Activated CD8-positive, alpha-beta memory T cell treated with anti-CD3 and anti-CD28 coated beads for 1 hour (primary cell): ENCODE results near the gene RIT2.

Source experiments
- DNase-seq, 2 donors: peaks; one replicate each; pipeline ENCODE4 v3.0.0-alpha.2; 2020; ENCODE audit warnings: low read depth in 1 of 2; ENCODE audit errors: extremely low read depth in 1 of 2

The RIT2 gene

DNA sequence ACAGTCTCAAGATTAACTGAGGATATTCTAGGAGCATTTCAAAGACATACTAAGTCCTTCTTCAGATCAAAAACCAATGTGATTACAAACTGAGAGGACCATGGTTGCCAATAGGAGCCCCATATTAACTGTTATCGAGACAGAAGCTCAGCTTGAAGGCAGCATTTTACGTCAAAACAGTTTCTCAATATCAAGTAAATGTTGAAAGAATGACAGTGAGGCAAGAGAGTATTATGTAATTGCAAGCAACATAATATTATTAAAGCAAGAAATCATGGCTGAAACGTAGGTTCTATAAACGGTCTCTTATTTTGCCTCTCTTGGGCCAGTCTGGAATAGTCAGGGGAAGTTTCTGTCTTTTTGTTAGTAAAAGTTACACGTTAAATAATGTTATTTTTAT lies 22.9 kb downstream of the RIT2 start:
- DNase-seq: no peak

DNA sequence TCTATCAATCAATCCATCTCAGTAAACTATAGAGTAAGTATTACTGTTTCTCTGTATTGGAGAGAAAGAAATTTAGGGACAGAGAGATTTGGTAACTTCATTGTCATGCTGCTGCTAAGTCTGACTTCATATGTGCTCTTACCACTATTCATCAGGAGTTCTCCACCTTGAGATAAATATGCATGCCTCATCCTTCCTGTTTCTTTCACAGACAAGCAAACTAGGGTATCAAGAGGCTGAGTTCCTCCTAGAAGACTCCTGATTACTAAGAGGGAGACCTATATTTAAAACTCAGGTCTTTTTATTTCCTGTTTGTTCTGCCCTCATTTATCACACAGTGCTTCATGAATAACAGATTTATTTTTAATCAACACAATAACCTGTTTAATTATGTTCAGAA lies 34.1 kb downstream of the RIT2 start:
- no peak for DNase-seq

DNA sequence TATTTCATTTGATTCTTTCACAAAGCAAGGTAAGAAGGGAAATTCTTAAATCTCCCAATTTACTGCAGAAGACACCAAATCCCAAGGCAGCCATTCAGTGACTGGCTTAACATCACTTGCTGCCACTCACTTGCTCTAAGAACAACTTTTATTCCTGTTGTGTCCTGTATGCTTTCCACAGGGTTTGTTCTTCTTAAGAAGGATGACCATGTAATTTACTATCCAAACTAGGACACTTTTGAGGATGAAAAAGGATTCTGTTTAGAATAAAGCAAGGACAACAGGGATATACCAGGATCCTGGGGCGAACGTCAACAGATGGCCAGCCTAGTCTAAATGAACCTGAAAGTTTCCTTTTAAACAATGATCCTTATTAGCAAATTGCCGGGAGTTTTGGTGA lies 34.8 kb downstream of the RIT2 start:
- DNase-seq: no peak

DNA sequence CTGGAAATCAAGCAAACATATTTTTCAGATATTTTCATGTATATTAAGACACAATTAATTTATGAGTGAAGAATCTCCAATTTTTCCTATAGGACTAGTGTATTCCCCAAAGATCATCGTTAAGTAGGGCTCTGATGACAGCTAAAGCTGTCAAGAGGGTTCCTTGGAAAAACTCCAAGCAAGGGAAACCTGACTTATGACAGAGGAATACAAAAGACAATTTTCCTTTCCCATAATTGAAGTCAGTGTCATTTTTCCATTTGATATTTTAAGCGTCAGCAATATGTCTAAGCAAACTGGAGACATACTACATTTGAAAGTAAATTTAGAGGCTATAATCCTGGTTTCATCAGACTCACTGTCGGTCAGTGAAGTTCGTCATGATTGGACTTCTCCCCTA lies 36.1 kb downstream of the RIT2 start:
- DNase-seq: no peak

DNA sequence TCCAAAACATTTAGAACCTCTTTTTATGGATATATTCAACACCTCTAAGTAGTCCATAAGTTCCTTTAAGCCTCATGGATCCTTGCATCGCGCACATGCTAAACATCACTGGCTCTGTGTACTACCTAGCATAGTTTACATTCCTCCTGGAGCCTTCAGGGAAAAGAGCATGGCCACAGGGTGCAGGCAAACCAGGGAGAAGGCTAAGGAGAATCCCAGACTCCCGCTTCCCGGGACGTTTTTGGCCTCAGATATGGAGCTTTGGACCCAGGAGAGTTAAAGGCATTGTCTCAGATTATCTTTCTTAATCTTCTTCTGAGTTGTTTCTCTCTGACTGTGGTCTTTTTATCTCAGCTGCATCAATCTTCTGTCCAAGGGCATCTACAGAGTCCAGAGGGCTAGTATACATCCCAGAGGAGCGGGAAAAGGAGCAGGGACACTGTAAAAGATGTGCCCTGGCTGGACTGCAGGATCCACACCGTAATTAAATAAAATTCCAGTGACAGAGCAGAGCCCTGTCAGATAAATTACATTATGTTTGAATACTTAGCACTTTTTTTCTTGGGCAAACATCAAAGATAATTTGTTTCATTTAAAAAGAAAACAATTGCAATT lies 36.9 kb downstream of the RIT2 start:
- no peak for DNase-seq

DNA sequence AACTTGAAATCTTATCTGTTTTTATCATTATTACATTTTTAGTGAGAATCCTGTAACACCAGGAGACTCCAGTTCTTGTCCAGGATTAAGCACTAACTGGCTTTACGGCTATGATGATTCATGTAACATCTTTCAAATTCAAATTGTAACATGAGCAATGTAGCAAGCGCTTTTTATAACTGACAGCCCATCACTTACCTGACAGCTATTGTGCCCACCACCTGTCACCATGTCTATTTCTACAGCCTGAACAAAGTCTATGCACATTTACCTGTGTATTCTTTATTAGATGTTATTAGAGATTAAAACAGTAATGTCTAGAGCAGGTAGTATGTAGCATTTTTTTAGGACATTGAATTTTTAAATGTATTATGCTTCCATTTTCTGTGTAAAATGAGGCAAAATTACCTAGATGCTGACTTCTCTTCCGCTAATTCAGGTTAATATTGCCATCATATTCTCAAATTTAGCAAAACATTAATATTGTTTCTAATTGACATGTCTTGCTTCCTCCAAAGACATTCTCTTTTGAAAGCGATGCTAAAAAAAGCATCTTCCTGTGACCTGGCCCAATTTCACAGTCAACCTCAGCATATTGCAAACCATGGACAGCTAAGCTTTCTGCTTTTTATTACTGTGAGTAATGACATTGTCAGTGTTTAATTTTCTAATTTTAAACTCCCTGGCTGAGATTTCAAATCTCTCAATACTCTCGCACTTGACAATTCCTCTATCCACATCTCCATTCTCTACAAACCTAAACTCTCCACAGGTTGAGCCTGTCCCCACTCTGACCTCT lies 37.8 kb downstream of the RIT2 start:
- no peak for DNase-seq

DNA sequence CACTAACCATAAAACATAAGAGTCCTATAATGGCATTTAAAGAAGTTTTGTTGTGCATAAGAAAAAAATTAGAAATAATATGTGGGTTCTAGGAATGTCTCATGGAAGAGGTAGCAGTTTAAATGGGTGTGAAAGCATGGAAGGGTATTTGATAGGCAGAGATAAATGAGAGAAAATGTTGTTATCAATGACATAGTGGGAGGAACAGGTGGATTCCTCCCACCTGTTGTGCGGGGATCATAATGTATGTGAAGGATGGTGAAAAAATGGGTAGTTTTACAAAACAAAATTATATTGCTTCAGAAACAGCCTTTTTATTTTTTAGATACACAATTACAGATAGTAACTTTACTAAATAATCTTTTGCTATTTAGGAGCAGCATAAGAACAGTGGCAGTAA lies 41.7 kb downstream of the RIT2 start:
- no peak for DNase-seq

DNA sequence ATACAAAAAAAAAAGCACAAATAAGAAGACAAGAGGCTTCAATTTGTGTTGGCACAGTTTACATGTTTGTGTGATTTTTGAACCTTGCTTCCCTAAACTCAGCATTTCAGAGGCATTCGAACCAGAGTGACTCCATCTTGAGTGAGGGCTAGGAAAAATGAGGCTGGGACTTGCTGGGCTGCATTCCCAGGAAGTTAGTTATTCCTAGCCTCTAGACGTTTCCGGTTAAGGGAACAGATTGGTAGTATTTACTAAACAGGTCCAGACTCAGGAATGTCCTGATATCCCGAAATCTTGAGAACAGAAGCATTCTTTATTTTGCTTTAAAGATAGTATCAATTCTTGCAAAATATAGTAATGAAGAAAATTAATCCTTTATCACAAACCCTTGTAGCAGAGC lies 46.7 kb downstream of the RIT2 start:
- DNase-seq: no peak

DNA sequence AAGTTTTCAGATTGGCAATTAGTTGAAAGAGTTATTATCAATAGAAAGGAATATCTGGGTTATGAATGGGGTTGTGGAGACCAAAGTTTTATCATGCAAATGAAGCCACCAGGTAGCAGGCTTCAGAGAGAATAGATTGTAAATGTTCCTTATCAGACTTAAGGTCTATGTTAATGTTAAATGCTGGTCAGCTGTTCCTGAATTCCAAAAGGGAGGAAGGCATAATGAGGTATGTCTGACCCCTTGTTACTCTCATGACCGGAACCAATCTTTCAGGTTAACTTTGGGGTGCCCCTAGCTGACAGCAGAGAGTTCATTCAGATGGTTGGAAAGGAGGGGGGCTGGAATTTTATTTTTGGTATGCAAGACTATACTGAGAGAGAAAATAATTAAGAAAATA lies 47.9 kb downstream of the RIT2 start:
- DNase-seq: no peak

DNA sequence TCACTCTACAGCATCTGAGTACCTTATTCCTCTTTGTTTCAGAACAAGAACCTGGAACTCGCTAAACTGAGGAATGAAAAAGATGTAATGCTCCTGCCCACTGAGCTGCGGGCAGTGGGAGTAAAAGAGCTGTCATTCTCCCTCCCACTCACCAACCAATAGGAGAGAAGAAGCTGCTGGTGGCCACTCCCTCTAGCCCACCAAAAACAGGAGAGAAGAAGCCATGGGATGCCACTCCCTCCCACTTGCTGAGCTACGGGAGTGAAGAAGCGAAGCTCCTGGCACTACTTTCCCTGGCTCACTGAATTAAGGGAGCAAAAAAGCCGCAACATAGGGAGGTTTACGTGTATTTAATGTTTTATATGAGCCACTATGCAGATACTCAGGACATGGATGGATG lies 53.7 kb downstream of the RIT2 start:
- DNase-seq: no peak

DNA sequence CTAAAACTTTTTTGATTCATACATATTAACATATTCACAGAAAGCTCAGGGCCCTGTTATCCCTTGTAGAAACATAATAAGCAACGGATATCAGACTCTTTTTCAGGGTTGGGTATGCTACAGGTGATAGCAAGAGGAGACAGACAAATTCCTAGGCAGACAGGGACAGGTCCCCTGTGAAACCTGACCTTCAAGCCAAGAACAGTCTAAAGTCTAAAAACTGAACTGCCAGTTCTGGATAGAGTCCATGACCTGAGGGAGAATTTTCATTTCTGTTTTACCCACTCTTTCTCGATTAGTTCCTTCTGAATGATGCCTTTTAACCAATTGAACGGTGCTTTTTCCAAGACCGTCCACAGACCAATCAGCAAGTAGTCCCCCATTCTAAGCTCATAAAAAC lies 54.2 kb downstream of the RIT2 start:
- DNase-seq: no peak

DNA sequence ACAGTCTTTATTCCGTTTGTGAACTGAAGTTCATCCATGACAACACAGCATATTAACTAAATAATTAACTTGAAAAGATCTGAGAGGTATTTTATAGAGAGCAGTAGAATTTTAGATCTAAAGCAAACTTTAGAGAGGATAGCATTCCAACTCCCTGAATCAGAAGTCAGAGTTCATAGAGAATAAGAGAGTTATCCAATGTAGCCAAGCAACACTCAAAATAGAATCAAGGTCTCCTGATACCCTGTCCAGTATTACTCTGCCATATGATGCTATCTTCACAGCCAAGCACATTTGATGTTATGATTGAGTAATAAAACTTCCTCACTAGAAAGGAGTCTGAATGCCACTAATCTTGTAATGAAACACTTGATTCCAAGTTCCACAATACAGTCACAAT lies 55.5 kb downstream of the RIT2 start:
- no peak for DNase-seq

DNA sequence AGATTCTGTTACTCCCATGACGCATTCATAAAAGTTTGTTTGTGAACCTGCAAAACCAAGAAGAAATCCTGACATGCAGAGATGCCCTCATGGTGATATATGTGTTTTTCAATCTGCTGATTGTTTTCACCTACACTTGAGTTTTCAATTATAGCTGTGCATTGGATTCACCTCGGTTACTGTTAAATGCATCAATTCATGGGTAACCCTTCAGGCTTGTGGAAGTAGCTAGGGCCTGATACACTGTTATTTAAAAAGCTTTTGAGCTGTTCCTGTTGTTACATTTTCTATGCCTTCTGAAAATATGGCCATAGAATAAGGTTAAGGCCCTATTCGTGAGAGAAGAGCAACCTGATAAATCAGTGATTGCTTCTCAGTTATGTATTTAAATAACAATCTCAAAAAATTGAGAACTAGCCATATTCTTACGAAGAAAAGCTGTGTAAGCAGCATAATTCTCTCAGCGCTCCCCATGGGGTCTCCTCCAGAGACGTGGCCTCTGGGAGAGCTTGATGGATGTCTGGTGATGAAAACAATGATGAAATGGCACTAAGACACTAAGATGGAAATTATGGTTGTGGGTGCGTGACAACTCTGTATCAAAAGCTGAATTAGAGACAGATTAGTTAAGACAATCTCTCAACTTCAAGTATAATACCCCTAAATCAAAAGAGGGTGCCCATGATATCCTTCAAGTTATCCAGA lies 60.5 kb downstream of the RIT2 start:
- DNase-seq: no peak

DNA sequence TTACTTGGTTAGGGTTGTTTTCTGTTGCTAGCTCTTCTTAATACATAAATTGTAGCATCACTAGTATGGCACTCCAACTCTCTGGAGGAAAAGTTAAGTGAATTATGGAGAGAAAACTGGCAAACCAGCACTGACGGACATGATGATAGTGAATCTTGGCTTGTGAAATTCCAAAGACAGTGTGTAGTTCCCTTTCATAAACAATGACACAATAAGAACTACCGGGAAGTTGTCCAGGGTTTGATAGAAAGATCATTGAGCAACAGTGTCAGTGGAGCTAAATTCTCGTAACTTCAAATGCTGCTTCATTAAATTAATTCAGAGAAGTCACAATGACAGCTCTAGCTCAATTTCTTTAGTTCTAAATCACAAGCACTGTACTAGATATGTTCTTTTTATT lies 66.5 kb downstream of the RIT2 start:
- DNase-seq: no peak

DNA sequence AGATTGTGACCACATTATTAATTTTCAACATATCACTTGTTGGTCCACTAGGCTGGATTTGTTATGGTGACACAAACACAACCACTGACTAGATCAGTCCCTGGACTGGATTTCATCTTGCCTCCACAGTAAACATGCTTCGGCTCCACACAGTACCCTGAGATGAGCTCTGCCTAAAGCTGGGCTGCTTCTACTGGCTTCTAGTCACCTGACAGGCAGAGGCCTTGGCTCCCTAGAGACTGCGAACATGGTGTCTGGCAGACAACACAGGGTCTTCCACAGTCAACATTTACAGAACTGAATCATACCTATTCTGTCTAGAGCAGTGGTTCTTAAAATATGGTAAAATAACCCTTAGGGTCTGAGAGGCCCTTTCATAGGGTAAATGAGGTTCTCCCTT lies 69.2 kb downstream of the RIT2 start:
- DNase-seq: no peak

DNA sequence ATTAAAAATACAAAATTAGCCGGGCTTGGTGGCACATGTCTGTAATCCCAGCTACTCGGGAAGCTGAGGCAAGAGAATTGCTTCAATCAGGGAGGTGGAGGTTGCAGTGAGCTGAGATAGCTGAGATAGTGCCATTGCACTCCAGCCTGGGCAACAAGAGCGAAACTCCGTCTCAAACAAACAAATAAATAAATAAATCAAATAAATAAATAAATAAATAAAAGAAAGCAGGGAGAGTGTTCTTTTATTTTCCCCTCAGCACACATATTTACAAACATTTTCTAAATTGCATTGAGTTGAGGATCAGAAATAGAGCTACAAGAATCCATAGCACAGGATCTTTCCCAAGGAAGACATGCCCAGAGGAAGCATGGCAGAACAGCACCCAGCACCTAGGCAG lies 71.9 kb downstream of the RIT2 start:
- no peak for DNase-seq

DNA sequence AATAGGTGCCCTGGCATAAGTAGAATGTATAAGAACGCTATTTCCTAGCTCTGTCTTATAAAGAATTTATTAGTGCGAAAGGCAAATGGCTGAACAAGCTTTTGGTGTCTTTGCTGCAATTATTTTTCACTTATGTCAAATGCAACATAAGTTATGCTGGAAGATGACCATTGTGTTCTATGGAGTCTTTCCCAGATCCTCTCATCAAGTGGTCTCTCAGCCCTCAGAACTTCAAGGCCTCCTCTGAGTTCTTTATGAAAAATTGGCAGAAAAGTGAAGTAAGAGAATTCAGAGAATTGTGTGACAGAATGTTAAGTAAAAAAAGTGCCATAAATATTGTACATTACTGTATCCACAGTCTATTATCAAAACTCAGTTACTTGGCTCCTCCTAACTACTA lies 75.2 kb downstream of the RIT2 start:
- no peak for DNase-seq

DNA sequence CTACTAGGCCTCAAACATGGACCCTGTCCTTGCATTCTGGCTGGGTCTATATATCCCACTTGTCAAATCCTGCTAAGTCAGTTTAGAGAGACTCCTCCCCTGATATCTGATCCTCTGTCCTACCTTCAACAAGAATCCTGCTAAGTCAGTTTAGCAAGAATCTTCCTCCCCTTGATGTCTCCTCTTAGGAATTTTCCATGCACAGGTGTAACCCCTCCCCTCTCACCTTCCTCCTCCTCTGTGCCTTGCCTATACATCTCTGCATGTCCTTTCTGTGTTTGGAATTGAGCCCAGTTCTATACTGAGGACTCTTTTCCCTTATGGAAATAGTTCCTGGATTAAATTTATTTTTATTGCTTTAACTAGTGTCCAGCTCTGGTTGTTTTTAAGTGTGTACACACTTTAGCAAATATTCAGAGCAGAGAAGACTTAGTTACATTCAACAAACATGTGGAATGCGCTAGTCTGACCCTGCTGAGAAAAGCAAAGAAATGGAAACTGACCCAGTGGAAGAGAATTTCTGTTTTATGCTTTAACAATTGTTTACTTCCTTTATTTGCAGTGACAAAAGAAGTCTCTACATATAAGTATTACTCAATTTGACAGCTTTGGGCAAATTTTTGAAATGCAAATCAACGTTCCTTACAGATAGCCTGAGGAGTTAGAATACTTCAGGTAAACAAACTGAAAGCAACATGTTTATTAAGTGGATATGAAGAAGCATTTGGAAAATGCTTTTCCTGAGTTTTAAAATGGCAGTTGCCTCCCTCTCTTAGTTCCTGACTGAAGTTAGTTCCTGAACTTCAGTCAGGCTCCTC lies 80.6 kb downstream of the RIT2 start:
- DNase-seq: no peak

DNA sequence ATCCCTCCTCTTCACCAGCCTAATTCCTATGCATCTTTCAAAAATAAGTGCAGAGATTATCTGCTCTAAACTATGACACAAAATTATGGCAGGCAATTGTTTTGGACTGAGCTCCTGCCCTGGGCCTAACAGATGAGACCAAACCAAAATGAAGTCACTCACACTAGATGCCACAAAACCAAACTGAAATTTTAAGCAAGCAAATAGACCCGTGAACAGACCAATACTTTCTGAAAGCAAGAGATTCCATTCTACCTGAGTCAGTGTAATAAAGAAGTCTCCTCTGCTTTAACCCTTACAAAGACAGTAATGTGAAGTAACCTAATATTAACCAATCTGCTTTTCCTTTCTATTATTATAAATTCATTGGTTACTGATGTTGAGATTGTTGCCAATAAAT lies 84.3 kb downstream of the RIT2 start:
- DNase-seq: no peak

DNA sequence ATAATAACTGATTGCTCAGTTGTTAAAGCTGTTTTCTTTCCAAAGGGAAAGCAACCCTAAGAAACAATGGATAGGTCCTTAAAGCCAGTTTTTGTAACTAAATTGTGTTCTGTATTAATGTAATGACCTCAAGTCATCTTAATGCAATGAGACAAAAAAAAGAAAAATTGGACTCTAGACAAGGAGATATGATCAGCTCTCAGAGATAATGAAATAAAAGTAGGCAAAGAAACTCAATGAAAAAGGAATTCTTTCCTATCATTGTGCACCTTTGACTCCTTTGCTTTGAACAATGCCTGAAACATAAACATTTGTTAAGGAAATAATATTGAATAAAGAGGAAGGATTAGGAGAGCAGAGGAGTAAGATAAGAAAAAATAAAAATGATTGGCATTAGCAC lies 86.1 kb downstream of the RIT2 start:
- no peak for DNase-seq

DNA sequence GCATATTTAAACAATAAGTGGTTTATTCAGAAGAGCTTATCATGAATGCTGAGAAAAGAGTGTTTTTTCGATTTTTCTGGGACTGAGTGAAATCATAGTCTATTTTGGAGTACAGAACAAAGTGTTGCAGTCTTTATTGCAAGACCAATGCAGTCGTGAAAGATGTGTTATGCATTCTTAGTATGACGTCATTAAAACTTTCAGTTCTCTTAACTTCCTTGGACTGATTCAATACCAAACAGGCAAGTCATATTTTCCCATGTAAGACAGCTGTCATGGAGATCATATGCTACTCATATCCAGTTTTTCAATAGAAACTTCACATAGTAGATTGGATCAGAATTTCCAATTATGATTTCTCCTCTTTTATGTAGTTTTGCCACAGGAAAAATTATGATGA lies 92.6 kb downstream of the RIT2 start:
- no peak for DNase-seq
